T-helper 9 cell (primary cell): ENCODE data around the gene FRYL.
"Not testable (repeated sequence)": the region's sequence is repeated elsewhere in the genome, so short reads cannot be mapped to it uniquely, and the experiment has no call there.

Source experiments
- DNase-seq: peaks from one replicate; pipeline ENCODE4 v3.0.0-alpha.2; 2020

Gene FRYL

DNA sequence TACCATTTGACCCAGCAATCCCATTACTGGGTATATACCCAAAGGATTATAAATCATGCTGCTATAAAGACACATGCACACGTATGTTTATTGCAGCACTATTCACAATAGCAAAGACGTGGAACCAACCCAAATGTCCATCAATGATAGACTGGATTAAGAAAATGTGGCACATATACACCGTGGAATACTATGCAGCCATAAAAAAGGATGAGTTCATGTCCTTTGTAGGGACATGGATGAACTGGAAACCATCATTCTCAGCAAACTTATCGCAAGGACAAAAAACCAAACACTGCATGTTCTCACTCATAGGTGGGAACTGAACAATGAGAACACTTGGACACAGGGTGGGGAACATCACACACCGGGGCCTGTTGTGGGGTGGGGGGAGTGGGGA lies 34.9 kb downstream of the FRYL start:
- DNase-seq = not testable (repeated sequence)

DNA sequence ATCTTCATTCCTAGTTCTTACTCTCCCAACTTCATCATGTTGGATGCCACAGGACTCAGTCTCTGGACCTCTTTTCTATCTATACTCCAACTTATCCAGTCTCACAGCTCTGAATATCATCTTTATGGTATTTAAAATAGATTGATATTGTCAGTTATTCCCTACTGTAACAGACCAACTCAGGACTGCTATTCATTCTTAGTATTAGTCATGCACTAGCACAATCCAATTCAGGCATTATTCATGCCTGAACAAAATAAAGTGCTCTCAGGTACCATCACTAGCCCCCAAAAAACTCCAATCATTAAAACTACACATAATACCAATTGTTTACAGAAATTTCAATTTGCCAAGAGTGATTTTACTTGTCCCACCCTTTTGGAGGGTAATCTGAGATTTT lies 37.7 kb downstream of the FRYL start:
- no peak for DNase-seq

DNA sequence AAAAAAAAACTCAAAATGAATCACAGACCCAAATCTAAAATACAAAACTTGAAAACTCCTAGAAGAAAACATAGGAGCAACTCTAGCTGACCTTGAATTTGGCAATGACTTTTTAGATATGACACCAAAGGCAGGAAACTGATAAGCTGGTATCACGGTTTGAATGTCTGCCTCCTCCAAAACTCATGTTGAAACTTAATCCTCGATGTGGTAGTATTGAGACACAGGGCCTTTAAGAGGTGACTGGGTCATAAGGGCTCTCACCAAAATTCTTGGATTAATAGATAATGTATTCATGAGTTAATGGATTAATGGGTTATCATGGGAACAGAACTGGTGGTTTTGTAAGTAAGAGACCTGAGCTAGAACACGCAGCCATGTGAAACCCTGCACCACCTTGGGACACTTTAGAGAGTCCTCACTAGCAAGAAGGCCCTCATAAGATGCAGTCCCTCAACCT lies 40.5 kb downstream of the FRYL start:
- no peak for DNase-seq

DNA sequence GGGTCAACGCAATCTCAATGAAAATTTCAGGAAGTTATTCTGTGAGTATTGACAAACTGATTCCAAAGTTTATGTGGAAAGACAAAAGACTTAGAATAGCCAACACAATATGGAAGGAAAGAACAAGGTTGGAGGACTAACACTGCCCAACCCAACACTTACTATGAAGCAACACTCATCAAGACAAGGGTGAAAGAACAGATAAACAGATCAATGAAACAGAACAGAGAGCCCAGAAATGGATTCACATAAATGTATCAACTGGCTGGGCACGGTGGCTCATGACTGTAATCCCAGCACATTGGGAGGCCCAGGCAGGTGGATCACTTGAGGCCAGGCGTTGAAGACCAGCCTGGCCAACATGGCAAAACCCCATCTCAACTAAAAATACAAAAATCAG lies 41.2 kb downstream of the FRYL start:
- DNase-seq = no peak

DNA sequence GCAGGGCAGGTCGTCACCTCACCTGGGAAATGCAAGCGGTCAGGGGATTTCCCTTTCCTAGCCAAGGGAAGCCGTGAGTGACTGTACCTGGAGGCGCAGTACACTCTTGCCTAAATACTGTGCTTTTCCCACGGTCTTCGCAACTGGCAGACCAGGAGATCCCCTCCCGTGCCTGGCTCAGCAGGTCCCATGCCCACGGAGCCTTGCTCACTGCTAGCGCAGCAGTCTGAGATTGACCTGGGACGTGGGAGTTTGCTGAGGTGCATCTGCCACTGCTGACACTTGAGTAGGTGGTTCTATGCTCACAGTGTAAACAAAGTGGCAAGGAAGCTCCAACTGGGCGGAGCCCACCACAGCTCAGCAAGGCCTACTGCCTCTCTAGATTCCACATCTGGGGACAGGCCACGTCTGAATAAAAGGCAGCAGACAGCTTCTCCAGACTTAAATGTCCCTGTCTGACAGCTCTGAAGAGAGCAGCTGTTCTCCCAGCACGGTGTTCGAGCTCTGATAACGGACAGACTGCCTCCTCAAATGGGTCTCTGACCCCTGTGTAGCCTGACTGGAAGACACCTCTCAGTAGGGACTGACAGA lies 51.1 kb downstream of the FRYL start:
- DNase-seq = peak; percentile 8

DNA sequence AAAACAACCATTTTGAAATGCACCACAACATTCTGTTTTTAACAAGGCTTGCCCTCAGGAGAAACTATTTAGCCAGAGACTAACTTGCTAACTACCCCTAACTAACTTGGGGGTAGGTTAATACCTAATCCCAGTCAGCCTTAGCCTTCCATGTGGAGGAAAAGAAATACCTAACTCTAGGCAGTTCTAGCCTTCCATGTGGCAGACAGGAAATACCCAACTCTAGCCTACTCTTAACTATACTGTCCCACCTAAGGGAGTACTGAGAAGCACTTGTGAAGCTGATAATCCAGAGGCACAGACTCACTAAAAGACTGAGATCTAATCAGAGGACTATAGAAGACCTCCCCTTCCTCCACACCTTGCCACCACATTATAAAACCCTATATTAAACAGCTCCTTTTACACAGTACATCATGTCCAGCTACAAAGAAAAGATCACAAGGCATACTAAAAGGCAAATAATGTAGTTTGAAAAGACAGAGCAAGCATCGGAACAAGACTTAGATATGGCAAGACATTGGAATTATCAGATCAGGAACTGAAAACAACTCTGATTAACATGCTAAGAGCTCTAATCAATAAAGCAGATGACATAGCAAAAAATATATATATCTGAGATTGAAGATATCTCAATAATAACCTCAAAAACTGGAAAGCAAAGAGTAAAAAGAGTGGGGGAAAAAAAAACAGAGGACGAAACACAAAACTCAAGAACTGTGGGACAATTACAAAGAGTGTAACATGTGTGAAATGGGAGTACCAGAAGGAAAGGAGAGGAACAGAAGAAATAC lies 52.2 kb downstream of the FRYL start:
- no peak for DNase-seq

DNA sequence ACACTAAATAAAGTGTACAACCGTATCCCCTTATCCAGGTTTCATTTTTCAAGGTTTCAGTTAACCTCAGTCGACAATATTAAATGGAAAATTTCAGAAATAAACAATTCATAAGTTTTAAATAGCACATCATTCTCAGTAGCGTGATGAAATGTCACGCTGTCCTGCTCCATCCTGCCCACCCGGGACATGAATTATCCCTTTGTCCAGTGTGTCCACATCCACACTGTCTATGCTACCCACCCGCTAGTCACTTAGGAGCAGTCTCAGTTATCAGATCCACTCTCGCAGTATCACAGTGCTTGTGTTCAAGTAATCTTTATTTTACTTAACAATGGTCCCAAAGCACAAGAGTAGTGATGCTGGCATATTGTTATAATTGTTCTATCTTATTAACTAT lies 54.7 kb downstream of the FRYL start:
- DNase-seq = no peak

DNA sequence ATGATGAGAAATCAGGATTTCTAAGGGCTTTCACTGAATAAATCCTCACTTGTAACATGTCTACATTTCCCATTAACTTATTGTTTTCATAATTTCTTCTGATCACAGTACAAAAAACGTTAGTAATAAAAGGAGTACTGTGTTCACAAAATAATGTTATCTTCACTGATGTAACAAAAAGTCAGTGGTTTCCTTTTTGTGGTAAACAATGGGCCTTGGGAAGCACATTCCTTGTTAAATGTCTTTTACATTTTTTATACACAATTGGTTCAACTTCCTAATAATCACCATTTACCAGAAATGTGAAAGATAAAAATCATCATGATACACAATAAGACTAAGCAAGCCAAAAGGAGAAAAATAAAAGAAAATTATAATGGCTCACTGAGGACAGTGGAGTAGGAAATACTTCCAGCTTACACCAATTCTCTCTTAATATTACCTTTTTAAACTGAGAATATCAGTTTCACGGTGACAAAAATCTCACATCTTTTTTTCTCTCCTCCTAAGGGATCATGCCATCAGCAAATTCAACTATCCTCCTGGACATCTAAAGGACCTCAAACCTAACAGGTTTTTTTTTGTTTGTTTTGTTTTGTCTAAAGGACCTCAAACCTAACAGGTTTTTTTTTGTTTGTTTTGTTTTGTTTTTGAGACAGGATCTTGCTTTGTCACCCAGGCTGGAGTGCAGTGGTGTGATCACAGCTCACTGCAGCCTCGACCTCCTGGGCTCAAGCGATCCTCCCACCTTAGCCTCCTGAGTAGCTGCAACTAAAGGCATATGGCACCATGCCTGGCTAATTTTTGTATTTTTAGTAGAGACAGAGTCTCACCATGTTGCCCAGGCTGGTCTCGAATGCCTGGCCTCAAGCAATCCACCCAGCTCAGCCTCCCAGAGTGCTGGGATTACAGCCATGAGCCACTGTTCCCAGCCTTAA lies 57.3 kb downstream of the FRYL start:
- no peak for DNase-seq

DNA sequence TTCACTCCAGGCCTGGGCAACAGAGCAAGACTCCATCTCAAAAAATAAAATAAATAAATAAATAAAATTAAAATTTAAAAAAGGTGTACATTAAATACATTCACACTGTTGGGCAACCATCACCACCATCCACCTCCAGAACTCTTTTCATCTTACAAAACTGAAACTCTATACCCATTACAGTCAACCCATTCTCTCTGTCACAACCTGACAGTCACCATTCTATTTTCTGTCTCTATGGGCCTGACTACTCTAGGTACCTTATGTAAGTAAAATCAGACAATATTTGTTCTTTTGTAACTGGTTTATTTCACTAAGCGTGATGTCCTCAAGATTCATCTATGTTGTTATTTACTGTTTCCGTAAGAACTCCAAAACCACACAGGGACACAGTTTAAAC lies 59.6 kb downstream of the FRYL start:
- DNase-seq = no peak

DNA sequence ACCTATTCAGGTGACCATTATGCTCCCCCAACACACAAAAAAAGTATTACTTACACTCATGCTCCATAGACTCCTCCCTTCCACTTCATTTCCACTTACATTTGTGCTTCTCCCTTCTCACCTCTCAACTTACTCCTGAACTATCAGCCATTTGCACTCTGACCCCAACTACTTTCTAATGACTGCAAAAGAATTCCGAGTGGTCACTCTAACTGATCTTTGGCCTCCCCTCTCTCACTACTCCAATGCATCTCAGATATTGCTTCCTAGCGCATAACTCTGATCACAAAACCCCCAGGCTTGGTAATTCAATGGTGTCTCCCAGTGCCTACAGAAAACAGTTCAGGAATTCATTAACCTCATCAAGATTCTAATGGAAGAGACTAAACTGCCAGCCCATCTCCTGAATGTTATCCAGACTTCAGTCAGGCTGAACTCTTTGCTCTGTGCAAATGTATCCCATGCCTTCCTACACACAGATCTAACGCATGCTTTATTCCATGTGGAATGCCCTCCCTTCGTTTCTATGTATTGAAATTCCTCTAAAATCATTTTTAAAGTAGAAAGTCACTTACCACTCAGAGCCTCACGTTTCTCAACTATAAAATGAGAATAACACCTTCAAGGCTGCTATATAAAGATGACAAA lies 61.1 kb downstream of the FRYL start:
- no peak for DNase-seq

DNA sequence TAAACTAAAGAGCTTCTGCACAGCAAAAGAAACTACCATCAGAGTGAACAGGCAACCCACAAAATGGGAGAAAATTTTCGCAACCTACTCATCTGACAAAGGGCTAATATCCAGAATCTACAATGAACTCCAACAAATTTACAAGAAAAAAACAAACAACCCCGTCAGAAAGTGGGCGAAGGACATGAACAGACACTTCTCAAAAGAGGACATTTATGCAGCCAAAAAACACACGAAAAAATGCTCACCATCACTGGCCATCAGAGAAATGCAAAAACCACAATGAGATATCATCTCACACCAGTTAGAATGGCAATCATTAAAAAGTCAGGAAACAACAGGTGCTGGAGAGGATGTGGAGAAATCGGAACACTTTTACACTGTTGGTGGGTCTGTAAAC lies 63.8 kb downstream of the FRYL start:
- not testable (repeated sequence) for DNase-seq

DNA sequence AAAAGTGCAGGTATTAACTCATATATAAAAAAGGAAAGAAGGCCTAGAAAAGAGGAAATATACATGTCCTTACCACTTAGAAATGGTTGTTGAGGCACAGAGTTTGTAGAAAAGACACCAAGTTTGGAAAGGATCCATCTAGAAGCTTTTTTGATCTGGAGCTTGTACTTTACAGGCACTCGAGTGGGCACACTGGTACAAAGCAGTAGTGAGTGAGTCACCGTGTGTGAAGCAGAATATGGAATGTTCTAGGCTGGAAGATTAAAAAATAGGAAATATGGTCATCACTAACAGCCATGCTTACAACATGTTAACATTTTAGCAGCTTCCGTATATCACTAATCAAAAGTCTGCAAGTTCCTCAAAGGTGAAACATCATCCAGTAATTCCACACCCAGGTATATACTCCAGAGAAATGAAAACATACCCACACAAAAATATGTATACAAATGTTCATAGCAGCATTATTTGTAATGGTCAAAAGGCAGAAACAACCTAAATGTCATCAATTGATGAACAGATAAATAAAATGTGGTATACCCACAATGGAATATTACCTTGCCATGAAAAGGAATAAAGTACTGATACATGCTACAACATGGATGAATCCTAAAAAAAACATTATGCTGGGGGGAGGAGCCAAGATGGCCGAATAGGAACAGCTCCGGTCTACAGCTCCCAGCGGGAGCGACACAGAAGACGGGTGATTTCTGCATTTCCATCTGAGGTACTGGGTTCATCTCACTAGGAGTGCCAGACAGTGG lies 69.5 kb downstream of the FRYL start:
- DNase-seq = no peak

DNA sequence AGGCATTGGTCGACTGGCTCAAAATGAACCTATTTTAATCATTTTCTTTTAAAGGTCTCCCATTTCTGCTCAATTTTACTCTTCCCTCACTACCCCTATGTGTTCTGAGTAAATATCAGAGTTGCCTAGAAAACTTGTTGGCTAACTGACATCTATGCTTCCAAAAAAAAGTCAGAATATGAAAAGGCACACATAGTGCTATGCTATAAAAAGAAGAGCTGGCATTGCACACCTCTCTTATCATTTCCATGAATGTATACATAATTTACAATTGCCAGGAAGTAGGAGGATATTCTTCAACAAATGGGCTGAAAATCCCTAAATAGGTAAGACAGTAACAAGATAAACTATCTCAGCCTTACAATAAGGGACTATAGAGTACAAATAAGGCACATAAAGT lies 70.2 kb downstream of the FRYL start:
- no peak for DNase-seq

DNA sequence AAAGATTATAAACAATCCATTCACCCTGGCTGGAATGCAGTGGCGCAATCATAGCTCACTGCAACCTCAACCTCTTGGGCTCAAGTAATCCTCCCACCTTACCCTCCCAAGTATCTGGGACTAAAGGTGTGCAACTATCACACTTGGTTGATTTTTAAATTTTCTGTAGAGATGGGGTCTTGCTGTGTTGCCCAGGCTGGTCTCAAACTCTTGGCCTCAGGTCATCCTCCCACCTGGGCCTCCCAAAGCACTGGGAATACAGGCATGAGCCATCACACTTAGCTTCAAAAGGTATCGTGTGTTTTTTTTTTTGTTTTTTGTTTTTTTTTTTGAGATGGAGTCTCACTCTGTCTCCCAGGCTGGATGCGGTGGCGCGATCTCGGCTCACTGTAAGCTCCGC lies 71.5 kb downstream of the FRYL start:
- no peak for DNase-seq

DNA sequence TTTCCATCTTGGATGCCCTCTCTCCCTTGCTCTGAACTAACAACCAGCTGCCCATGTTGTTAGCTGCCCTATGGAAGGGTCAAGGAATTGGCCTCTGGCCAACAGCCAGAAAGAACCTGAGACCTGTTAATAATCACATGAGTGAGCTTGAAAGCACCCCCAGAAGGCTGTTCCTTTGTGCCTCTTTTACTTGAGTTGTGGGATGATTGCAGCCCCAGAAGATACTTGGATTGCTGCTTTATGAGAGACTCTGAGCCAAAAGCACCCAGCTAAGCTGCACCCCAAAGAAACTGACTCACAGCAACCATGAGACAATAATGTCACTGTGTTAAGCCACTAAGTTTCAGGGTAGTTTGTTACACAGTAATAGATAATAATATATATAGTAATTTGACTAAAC lies 73.3 kb downstream of the FRYL start:
- no peak for DNase-seq

DNA sequence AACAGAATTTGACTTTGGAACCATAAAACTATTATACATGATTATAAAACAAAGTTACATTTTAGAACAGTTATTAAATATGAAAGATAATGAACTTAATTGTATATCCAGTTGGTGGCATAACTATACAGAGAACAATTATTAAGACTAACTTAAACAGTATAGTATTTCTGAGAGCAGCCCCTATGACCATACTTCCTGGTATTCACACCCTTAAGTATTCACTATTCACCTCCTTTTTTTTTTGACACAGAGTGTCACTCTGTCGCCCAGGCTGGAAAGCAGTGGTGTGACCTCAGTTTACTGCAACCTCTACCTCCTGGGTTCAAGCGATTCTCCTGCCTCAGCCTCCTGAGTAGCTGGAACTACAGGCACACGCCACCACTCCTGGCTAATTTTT lies 74.5 kb downstream of the FRYL start:
- DNase-seq = no peak

DNA sequence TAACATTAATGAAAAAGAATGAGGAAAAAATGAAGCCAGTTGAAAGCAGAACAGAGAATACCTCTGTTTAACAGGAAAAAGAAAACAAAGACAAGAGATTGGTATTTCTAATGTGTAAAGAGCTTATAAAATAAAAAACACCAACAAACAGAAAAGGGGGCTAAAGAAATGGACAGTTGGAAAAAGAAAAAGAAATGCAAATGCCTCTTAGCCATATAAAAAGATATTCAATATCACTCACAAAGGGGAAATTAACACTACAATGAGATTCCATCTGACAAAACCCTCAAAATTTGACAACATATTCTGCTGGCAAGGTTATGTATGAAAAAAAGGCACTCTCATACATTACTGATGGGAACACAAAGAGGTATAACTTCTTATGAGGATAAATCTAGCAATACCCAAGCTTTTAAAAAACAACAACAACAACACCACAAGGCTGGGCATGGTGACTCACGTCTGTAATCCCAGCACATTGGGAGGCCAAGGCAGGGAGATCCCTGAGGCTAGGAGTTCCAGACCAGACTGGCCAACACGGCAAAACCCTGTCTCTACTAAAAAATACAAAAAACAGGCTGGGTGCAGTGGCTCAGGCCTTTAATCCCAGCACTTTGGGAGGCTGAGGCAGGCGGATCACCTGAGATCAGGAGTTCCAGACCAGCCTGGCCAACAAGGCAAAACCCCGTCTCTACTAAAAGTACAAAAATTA lies 75.8 kb downstream of the FRYL start:
- no peak for DNase-seq

DNA sequence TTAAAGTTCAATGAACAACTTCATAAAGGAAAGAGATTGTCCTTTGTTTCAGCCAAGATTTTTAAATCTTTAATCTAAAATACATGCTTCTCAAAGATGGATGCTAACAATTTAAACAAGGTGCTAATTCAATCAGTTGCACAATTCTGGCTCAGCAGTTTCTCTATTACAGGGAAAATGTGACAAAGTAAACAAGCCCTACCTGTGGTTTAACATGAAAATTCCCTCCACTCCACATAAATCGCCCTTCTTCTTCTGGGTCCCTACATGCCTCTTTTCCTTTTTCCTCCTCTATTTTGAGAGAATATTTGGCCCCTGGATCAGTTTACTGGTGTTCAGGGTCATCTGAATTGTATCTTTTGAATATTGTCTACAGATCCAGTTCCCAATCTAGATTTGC lies 80.6 kb downstream of the FRYL start:
- no peak for DNase-seq

DNA sequence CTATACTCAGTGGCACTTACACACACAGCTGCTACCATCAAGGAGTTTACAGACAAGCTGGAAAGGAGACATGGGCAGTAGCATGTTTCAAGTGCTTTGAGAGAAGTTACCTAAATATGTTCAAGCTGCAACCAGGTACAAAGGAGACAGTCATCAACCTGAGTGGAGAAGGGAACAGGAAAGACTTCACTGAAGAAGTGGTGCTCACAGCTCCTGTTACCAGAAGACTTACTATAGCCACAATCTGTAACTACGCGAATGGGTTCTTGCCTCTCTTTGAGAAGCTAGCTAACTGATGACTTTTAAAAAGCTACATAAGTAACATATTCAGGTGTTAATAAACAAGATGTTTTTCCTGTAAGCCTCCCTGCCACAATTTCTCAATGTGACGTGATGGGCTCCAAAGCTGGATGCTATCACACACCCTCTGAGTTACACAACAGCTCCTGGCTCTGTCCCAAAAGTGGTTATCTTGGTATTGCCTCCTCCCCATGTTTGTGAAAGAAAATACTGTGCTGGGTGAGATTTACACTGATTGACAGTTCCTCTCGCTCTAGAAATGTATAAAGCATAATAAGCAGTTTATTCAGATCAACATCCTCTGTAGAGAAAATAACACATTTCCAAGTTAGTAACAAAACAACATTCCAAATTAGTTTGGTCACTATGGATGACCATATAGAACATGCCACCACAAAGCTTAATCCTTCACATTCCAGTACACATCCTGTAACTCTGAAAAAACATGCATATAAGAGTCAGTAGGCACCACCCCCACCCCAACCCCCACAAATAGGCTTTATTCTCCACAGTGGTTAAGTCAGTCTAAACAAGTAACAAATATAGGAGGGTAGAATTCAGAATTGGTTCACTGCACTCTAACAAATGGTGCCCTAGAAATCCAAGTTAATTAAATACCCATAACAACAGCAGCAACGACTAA lies 81.8 kb downstream of the FRYL start:
- no peak for DNase-seq

DNA sequence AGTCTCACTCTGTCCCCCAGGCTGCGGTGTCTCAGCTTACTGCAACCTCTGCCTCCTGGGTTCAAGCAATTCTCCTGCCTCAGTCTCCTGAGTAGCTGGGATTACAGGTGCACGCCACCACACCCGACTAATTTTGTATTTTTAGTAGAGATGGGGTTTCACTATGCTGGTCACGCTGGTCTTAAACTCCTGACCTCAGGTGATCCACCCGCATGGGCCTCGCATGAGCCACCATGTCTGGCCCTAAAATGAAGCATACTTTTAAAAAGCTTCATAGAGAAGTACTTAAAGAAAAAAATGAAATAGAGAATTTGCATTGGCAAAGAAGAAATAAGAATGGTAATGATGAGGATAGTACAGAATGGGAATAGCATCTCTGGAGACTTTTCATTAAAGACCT lies 82.6 kb downstream of the FRYL start:
- DNase-seq = not testable (repeated sequence)
